Osteoblast (primary cell): ENCODE measurements around the gene ZNF816. TPM values are rescaled to one million over a fixed set of nuclear protein-coding genes. Genes with fewer than 3 reads are reported as not detected.

Source experiments
- DNase-seq: peaks from one replicate; pipeline ENCODE4 v3.0.0; 2011; ENCODE audit warnings: low spot score, mixed read lengths; ENCODE audit not compliant: insufficient read length; ENCODE audit errors: missing footprints
- H2AFZ ChIP-seq: 2 replicates; pipeline ENCODE4 v1.6.0; 2011; ENCODE audit warnings: mild to moderate bottlenecking, low read length
- H3K27ac ChIP-seq: 2 replicates; pipeline ENCODE4 v1.5.1; 2011; ENCODE audit warnings: mild to moderate bottlenecking, low read depth, low read length, moderate library complexity
- H3K27me3 ChIP-seq: 2 replicates; pipeline ENCODE4 v1.6.0; 2012; ENCODE audit warnings: mild to moderate bottlenecking, control low read depth, inconsistent platforms, low read length, moderate library complexity; ENCODE audit not compliant: insufficient read depth
- H3K36me3 ChIP-seq: 2 replicates; pipeline ENCODE4 v1.5.1; 2011; ENCODE audit warnings: mild to moderate bottlenecking, low read length, control low read depth, moderate library complexity; ENCODE audit not compliant: insufficient read depth
- H3K4me1 ChIP-seq: 2 replicates; pipeline ENCODE4 v1.5.1; 2011; ENCODE audit warnings: mild to moderate bottlenecking, low read length, control low read depth, moderate library complexity; ENCODE audit not compliant: insufficient read depth
- H3K4me2 ChIP-seq: 2 replicates; pipeline ENCODE4 v1.6.0; 2011; ENCODE audit warnings: mild to moderate bottlenecking, low read length; ENCODE audit not compliant: insufficient read depth
- H3K4me3 ChIP-seq: fragments of 200-600 bp; sonication (generic); 3 replicates; pipeline ENCODE4 v1.5.1; 2012; ENCODE audit warnings: mild to moderate bottlenecking, low read length, inconsistent platforms; ENCODE audit not compliant: insufficient read depth
- H3K79me2 ChIP-seq: 2 replicates; pipeline ENCODE4 v1.6.0; 2012; ENCODE audit warnings: mild to moderate bottlenecking, low read length, control low read depth, inconsistent platforms; ENCODE audit not compliant: insufficient read depth
- H3K9me3 ChIP-seq: 2 replicates; pipeline ENCODE4 v1.5.1; 2011; ENCODE audit warnings: low read depth, low read length, control low read depth
- H4K20me1 ChIP-seq: 2 replicates; pipeline ENCODE4 v1.6.0; 2012; ENCODE audit warnings: mild to moderate bottlenecking, low read length, control low read depth; ENCODE audit not compliant: insufficient read depth
- CTCF ChIP-seq: IDR thresholded peaks from 2 replicates; pipeline ENCODE4 v1.5.1; 2011; ENCODE audit warnings: mild to moderate bottlenecking, low read depth, low read length, moderate library complexity; ENCODE audit errors: extremely low read depth
- total RNA-seq: library from RNA; depleted of rRNA; stranded (reverse); fragments of >200 nt; gene quantifications from 2 replicates; pipeline ENCODE4 v1.2.3, GENCODE V29; 2012

Gene ZNF816
- total RNA-seq = 8.3 and 9.8 TPM in 2 replicates

GRCh38 chr19:52962394-52963246 lies at the start of gene ZNF816:
TSS of gene ZNF816 (minus strand) at chr19:52962881. CDS start at chr19:52956089, 6,792 bp downstream.
- H3K4me1 ChIP-seq = peaks cover 16% of the 10 kb centered on the region
- peak within 1 kb of the TSS; percentile 64 for H3K27ac ChIP-seq
- no peaks in the 10 kb centered on the region for H3K9me3 ChIP-seq
- H3K4me2 ChIP-seq = peak within 1 kb of the TSS; percentile 100
- peaks cover 2% of the 10 kb centered on the region for H4K20me1 ChIP-seq
- no peaks in the 10 kb centered on the region for H3K27me3 ChIP-seq
- no peaks in the 10 kb centered on the region for H3K36me3 ChIP-seq
- peak within 1 kb of the TSS; percentile 86 for H3K4me3 ChIP-seq
- peak; percentile 95 for DNase-seq
- H2AFZ ChIP-seq = peak within 1 kb of the TSS; percentile 99
- no peak for TF ChIP-seq CTCF
- H3K79me2 ChIP-seq = peaks cover 35% of the 10 kb centered on the region

GRCh38 chr19:53012006-53012405 lies 49.3 kb upstream of the ZNF816 start:
- Histone ChIP-seq H3K36me3 (no peaks in the 10 kb centered on the region), H3K27ac (no peak overlapping the region), H3K79me2 (no peaks in the 10 kb centered on the region), H3K4me1 (no peaks in the 10 kb centered on the region), H3K27me3 (no peaks in the 10 kb centered on the region), H2AFZ (no peak overlapping the region), H3K4me2 (no peak overlapping the region), H3K4me3 (no peak overlapping the region), H3K9me3 (no peaks in the 10 kb centered on the region), H4K20me1 (no peaks in the 10 kb centered on the region)
- DNase-seq = no peak
- no peak for TF ChIP-seq CTCF

DNA sequence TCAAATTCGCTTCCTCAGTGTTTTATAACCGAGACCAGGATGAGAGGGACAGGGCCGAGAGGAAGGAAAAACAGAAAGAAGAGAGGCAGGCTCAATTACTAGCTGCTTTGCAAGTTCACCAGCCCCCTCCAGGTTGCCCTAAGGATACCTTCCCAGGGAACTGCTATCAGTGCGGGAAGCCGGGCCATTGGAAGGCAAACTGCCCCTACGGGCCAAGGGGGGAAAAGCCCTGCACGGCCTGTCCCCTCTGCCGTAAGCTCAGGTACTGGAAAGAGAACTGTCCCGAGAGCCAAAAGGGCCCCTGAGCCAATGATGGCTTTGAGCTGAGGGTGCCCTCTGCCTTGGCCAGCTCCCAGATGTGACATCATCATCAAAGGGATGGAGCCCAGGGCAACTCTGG lies 47.8 kb upstream of the ZNF816 start:
- DNase-seq = no peak
- H3K79me2 ChIP-seq = no peaks in the 10 kb centered on the region
- H2AFZ ChIP-seq = no peak overlapping the region
- no peaks in the 10 kb centered on the region for H3K36me3 ChIP-seq
- H3K27me3 ChIP-seq = no peaks in the 10 kb centered on the region
- H3K27ac ChIP-seq = no peak overlapping the region
- H3K4me2 ChIP-seq = no peak overlapping the region
- TF ChIP-seq CTCF = no peak
- no peaks in the 10 kb centered on the region for H4K20me1 ChIP-seq
- H3K4me1 ChIP-seq = no peaks in the 10 kb centered on the region
- H3K4me3 ChIP-seq = no peak overlapping the region
- H3K9me3 ChIP-seq = no peaks in the 10 kb centered on the region

DNA sequence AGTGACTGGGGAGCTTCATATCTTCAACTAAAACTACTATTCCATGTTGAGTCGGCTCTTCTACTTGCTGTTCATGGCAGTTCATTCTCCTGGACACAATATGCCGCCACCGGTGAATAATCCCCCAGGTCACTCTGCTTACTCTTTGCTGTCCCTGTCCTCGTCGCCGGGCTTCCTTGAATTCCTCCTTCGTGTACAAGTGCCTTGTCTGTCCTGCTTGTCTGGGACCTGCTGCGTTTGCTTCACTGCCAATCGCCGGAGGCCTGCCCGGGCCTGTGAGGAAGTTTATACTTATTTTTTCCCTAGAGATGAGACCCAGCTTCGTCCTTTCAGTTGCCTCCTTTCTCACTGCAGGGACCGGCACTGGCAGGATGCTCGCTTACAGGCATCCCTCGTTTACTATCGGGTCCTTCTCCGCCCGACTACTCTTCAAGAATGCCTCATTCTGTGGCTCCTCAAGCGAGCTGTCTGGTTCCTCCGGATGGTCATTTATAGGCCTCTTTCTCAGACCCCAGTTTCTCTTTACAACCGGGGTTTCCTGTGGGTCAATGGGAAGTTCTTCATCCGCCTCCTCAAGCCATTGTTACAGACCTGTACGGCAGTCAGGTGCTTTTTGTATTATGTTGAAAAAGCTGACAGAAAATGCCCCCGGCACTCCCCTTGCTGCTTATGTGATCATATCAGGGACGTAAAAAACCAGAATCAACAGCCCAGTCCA lies 45.5 kb upstream of the ZNF816 start:
- no peaks in the 10 kb centered on the region for H3K27me3 ChIP-seq
- no peak for TF ChIP-seq CTCF
- H3K79me2 ChIP-seq = no peaks in the 10 kb centered on the region
- no peaks in the 10 kb centered on the region for H3K36me3 ChIP-seq
- DNase-seq = no peak
- H3K4me2 ChIP-seq = no peak overlapping the region
- no peak overlapping the region for H2AFZ ChIP-seq
- no peaks in the 10 kb centered on the region for H3K4me1 ChIP-seq
- H4K20me1 ChIP-seq = no peaks in the 10 kb centered on the region
- no peak overlapping the region for H3K4me3 ChIP-seq
- no peak overlapping the region for H3K27ac ChIP-seq
- no peaks in the 10 kb centered on the region for H3K9me3 ChIP-seq
